Measurements from ENCODE around the gene RNF223. TPM values are rescaled to one million over a fixed set of nuclear protein-coding genes. Genes with fewer than 3 reads are reported as not detected.
A peak's percentile ranks its signal among the peaks of the same experiment; 100 is the strongest.

The RNF223 gene
- total and polyA plus RNA-seq, 2 of the 13 experiments (the other 11 are each of a cell fraction or from before 2014, with no cell fraction given), result 0.03 TPM; not detected in 1

DNA sequence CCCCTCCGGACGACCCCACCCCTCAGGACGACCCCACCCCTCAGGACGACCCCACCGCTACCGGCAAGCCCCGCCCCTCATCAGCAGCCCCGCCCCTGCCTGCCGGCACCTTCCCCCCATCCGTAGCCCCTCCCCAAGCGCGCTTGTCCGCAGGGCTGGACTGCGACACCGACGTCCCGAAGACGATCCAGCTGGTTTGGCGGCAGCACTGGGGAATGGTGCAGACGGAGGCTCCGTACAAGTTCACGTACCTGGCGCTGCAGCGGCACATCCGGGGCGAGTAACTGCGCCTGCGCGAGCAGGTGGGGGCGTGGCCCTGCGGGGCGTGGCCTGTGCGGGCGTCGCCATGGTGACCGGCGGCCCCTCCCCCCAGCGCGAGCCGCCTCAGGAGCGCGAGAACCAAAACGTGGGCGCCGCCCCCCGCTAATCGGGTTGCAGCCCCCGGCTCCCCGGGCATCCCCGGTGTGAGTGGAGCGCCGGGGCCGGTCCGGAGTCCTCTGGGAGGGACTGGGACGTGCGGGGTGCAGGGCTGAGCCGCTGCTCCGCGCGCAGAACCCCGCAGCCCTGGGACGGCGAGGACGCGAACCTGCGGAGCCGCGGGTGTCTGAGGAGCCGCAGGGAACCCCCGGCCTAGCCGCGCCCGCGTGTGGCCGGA lies 4.9 kb downstream of the RNF223 start (continued):
- no peak for TF ChIP-seq ZFAT (CRISPR knock-in tag; conservative IDR thresholded peaks at IDR 0.05)
- peak; percentile 50; the same call in 1 of the 2 replicates for TF ChIP-seq POLR2AphosphoS5 (IDR thresholded peaks at IDR 0.05; ENCODE audit: low read depth, low read length)
- TF ChIP-seq, protein P1, sequence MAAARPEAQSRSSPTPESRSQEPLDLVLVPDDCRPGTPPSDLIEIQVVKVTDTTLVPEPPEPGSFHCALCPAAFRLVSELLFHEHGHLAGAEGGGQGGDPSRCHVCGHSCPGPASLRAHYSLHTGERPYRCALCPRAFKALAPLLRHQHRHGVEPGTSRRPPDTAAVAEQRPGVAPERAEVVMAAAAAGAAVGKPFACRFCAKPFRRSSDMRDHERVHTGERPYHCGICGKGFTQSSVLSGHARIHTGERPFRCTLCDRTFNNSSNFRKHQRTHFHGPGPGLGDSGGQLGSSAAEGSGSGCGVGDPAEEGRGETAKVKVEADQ (CRISPR knock-in tag; IDR thresholded peaks at IDR 0.05; ENCODE audit: borderline replicate concordance), result 0 out of 2 replicates have a peak, but pooled peaks have one; percentile 60
- TF ChIP-seq BCL6 (CRISPR knock-in tag; IDR thresholded peaks at IDR 0.05), result no peak
- no peak for TF ChIP-seq ZNF619 (CRISPR knock-in tag; IDR thresholded peaks at IDR 0.05)
- TF ChIP-seq FOSL2 (CRISPR knock-in tag; IDR thresholded peaks at IDR 0.05), result 0 out of 2 replicates have a peak, but pooled peaks have one; percentile 10
- TF ChIP-seq RARG (CRISPR knock-in tag; IDR thresholded peaks at IDR 0.05; ENCODE audit: low read depth), result no peak
- TF ChIP-seq, protein P2, sequence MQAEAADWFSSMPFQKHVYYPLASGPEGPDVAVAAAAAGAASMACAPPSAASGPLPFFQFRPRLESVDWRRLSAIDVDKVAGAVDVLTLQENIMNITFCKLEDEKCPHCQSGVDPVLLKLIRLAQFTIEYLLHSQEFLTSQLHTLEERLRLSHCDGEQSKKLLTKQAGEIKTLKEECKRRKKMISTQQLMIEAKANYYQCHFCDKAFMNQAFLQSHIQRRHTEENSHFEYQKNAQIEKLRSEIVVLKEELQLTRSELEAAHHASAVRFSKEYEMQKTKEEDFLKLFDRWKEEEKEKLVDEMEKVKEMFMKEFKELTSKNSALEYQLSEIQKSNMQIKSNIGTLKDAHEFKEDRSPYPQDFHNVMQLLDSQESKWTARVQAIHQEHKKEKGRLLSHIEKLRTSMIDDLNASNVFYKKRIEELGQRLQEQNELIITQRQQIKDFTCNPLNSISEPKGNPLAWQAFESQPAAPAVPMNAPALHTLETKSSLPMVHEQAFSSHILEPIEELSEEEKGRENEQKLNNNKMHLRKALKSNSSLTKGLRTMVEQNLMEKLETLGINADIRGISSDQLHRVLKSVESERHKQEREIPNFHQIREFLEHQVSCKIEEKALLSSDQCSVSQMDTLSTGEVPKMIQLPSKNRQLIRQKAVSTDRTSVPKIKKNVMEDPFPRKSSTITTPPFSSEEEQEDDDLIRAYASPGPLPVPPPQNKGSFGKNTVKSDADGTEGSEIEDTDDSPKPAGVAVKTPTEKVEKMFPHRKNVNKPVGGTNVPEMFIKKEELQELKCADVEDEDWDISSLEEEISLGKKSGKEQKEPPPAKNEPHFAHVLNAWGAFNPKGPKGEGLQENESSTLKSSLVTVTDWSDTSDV (CRISPR knock-in tag; IDR thresholded peaks at IDR 0.05), result 0 out of 2 replicates have a peak, but pooled peaks have one; percentile 47
- TF ChIP-seq NFE2 (CRISPR knock-in tag; IDR thresholded peaks at IDR 0.05), result no peak
- 0 out of 2 replicates have a peak, but pooled peaks have one; percentile 35 for TF ChIP-seq TFDP1 (CRISPR knock-in tag; IDR thresholded peaks at IDR 0.05; ENCODE audit: borderline replicate concordance)
- no peak for TF ChIP-seq GATA4 (IDR thresholded peaks at IDR 0.05; ENCODE audit: borderline replicate concordance, low read depth)
- no peak for TF ChIP-seq SUZ12 (IDR thresholded peaks at IDR 0.05; ENCODE audit: low read depth, low read length)
- TF ChIP-seq DRAP1 (CRISPR knock-in tag; IDR thresholded peaks at IDR 0.05), result no peak
- peak; percentile 55; the same call in 1 of the 2 replicates for TF ChIP-seq ZFP91 (CRISPR knock-in tag; IDR thresholded peaks at IDR 0.05; ENCODE audit: borderline replicate concordance)
- TF ChIP-seq TBX3 (IDR thresholded peaks at IDR 0.05; ENCODE audit: borderline replicate concordance), result no peak
- TF ChIP-seq, protein P3, sequence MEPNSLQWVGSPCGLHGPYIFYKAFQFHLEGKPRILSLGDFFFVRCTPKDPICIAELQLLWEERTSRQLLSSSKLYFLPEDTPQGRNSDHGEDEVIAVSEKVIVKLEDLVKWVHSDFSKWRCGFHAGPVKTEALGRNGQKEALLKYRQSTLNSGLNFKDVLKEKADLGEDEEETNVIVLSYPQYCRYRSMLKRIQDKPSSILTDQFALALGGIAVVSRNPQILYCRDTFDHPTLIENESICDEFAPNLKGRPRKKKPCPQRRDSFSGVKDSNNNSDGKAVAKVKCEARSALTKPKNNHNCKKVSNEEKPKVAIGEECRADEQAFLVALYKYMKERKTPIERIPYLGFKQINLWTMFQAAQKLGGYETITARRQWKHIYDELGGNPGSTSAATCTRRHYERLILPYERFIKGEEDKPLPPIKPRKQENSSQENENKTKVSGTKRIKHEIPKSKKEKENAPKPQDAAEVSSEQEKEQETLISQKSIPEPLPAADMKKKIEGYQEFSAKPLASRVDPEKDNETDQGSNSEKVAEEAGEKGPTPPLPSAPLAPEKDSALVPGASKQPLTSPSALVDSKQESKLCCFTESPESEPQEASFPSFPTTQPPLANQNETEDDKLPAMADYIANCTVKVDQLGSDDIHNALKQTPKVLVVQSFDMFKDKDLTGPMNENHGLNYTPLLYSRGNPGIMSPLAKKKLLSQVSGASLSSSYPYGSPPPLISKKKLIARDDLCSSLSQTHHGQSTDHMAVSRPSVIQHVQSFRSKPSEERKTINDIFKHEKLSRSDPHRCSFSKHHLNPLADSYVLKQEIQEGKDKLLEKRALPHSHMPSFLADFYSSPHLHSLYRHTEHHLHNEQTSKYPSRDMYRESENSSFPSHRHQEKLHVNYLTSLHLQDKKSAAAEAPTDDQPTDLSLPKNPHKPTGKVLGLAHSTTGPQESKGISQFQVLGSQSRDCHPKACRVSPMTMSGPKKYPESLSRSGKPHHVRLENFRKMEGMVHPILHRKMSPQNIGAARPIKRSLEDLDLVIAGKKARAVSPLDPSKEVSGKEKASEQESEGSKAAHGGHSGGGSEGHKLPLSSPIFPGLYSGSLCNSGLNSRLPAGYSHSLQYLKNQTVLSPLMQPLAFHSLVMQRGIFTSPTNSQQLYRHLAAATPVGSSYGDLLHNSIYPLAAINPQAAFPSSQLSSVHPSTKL (CRISPR knock-in tag; IDR thresholded peaks at IDR 0.05), result no peak
- no peak for TF ChIP-seq PLRG1 (conservative IDR thresholded peaks at IDR 0.05)
- 0 out of 2 replicates have a peak, but pooled peaks have one; percentile 34 for TF ChIP-seq TGIF2 (CRISPR knock-in tag; IDR thresholded peaks at IDR 0.05)
- TF ChIP-seq ZSCAN25 (CRISPR knock-in tag; IDR thresholded peaks at IDR 0.05), result peak; percentile 25; the same call in 1 of the 2 replicates

Measured in HepG2 (cell line).